GM23248 (cell line): Measurements from ENCODE around the gene SACS.

Experiments
- EZH2 ChIP-seq: fragments of 200-600 bp; sonication (generic); IDR thresholded peaks from 2 replicates; pipeline ENCODE4 v1.6.1; 2018; ENCODE audit warnings: antibody characterized with exemption, mild to moderate bottlenecking; ENCODE audit not compliant: insufficient read depth, poor library complexity, severe bottlenecking
- EZH2phosphoT487 ChIP-seq: fragments of 200-600 bp; sonication (generic); IDR thresholded peaks from 2 replicates; pipeline ENCODE4 v1.6.1; 2018; ENCODE audit warnings: antibody characterized with exemption, moderate library complexity, mild to moderate bottlenecking, low read depth; ENCODE audit not compliant: insufficient read depth

DNA sequence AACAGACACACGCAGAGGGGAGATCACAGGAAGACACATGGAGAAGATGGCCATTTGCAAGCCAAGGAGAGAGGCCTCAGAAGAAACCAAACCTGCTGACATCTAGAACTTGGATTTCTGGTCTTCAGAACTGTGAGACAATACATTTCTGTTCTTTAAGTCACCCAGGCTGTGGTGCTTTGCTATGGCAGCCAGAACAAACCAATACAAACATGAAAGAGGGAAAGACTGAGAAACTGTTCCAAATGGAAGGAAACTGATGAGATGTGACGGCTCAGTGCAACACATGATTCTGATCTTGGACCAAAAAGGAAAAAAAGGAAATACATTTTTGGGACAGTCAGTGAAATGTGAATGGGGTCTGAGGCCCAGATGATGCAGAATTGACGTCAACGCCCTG, 30.2 kb upstream of the SACS start:
- TF ChIP-seq EZH2phosphoT487, result no peak
- TF ChIP-seq EZH2, result no peak
